ENCODE results near the gene FHIT. TPM values are rescaled to one million over a fixed set of nuclear protein-coding genes. Genes with fewer than 3 reads are reported as not detected.

Gene FHIT
- total and polyA plus RNA-seq, 2 experiments from 2014 or later: 9.7 to 16.2 TPM

DNA sequence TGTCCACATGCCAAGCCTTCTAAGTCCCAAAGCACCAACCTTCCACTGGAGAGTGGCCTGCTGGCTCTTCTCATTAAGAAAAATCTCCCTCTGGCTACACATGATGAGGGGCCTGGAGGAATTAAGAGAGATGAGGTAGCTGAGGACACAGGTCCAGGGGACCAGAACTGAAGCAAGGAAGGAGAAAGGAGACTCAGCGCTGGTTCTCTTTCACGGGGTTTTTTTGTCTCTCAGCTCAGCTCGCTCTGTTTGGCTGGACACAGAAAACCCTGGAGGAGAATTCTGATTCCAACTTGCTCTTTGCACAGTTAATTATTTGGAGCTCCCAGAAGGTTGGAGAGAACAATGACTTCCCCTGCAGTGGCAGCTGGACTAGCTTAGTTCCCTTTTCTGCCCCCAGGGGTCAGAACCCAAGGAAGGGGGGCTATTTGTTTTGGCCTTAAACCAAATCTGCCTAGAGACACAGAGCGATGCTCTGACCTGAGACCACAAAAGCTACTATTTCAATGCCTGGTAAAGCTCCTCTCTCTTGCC lies 507.6 kb downstream of the FHIT start:
- WGBS (ENCODE audit: low lambda C conversion rate, missing lambda C conversion rate): 65% methylated on average over 4 of the region's 4 CpGs
- H3K9me3 ChIP-seq (ENCODE audit: low read depth): no peaks in the 10 kb centered on the region
- H3K36me3 ChIP-seq (replicated peaks; ENCODE audit: insufficient read depth, low read depth): no peaks in the 10 kb centered on the region
- DNase-seq (ENCODE audit: low spot score): no peak
- H3K4me1 ChIP-seq (ENCODE audit: insufficient read depth): no peaks in the 10 kb centered on the region
- no peak overlapping the region for H3K4me2 ChIP-seq
- no peak overlapping the region for H3K27ac ChIP-seq
- H3K9me2 ChIP-seq (replicated peaks; ENCODE audit: insufficient read depth): no peaks in the 10 kb centered on the region
- TF ChIP-seq CTCF (IDR thresholded peaks at IDR 0.05; ENCODE audit: poor library complexity) (no peak), EZH2phosphoT487 (IDR thresholded peaks at IDR 0.05; ENCODE audit: low read depth, severe bottlenecking, unreplicated experiment) (no peak), EZH2 (IDR thresholded peaks at IDR 0.05; ENCODE audit: borderline replicate concordance) (no peak)
- H3K27me3 ChIP-seq: peaks cover 4% of the 10 kb centered on the region
- no peaks in the 10 kb centered on the region for H4K20me1 ChIP-seq (ENCODE audit: insufficient read depth, poor library complexity, severe bottlenecking)
- no peak overlapping the region for H2AFZ ChIP-seq
- H3K79me2 ChIP-seq: no peaks in the 10 kb centered on the region
- H3K4me3 ChIP-seq: no peak overlapping the region

DNA sequence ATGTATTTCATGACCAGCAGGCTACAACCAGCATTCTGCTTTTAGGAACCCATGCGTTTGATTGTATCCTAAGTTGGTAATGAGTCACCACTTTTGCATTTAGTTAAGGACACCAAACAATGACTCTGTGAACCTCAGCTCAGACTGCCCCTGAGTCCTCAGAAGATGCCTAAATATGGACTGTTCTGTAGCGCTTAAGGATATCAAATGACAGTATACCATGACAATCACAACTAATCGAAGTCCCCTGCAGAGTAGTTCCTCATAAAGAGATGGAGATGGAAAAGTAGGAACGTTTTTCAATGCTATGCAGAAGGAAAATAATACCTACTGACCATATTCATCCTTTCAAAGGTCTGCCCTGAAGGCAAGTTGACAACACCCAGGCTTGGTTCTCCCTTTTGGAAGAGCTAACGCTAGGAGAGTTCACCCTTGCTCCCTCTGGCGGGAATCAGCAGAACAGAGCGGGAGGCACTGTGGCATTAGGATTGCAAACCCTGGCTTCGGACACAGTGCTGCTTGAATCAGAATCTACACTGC lies 508.6 kb downstream of the FHIT start:
- Histone ChIP-seq H3K79me2 (no peaks in the 10 kb centered on the region), H4K20me1 (ENCODE audit: insufficient read depth, poor library complexity, severe bottlenecking) (no peaks in the 10 kb centered on the region), H3K9me2 (replicated peaks; ENCODE audit: insufficient read depth) (no peaks in the 10 kb centered on the region), H3K27me3 (peaks cover 4% of the 10 kb centered on the region), H3K4me3 (no peak overlapping the region), H3K4me2 (no peak overlapping the region), H3K9me3 (ENCODE audit: low read depth) (no peaks in the 10 kb centered on the region), H3K4me1 (ENCODE audit: insufficient read depth) (no peaks in the 10 kb centered on the region), H3K36me3 (replicated peaks; ENCODE audit: insufficient read depth, low read depth) (no peaks in the 10 kb centered on the region), H2AFZ (no peak overlapping the region), H3K27ac (no peak overlapping the region)
- 50% methylated on average over 8 of the region's 8 CpGs for WGBS (ENCODE audit: low lambda C conversion rate, missing lambda C conversion rate)
- peak; percentile 42 for DNase-seq (ENCODE audit: low spot score)
- TF ChIP-seq EZH2 (IDR thresholded peaks at IDR 0.05; ENCODE audit: borderline replicate concordance) (no peak), CTCF (IDR thresholded peaks at IDR 0.05; ENCODE audit: poor library complexity) (peak; percentile 48), EZH2phosphoT487 (IDR thresholded peaks at IDR 0.05; ENCODE audit: low read depth, severe bottlenecking, unreplicated experiment) (no peak)

DNA sequence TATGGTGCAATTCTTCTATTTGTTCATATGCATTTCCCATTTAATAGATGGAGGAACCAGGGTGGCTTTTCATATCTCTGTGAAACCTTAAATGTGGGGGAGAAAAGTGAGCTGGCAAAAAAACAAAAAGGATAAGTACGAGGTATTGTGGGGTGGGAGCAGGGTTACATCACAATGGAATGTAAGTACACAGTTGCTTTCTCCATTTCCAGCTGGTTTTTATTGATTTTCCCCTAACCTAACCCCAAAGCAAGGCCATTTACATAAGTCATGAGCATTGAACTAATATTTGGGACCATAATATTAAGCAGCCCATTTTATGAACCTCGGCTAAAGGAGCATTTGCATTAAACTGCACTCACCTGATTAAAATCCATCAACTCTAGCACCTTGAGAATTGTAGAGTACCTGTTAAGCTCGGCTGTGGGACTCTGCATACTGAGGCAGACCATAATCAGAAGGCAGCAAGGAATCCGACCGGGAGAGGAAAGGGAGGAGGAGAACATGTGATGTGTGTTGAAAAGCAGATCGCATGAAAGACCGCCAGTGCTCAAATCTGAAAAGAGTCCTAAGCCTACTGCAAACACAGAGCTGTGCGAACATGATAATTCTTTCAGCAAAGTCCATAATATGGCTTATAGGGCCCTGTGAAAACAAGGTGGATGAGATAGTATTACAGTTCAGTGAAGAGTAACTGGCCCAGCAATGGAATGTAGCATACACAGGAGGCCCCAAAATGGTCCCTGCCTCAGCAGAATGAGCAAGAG lies 513.4 kb downstream of the FHIT start:
- H3K79me2 ChIP-seq: no peaks in the 10 kb centered on the region
- H3K9me2 ChIP-seq (replicated peaks; ENCODE audit: insufficient read depth): no peaks in the 10 kb centered on the region
- peaks cover 4% of the 10 kb centered on the region for H3K27me3 ChIP-seq
- peak; percentile 8 for DNase-seq (ENCODE audit: low spot score)
- H3K4me3 ChIP-seq: no peak overlapping the region
- no peak overlapping the region for H3K27ac ChIP-seq
- H3K36me3 ChIP-seq (replicated peaks; ENCODE audit: insufficient read depth, low read depth): no peaks in the 10 kb centered on the region
- TF ChIP-seq EZH2phosphoT487 (IDR thresholded peaks at IDR 0.05; ENCODE audit: low read depth, severe bottlenecking, unreplicated experiment) (no peak), CTCF (IDR thresholded peaks at IDR 0.05; ENCODE audit: poor library complexity) (no peak), EZH2 (IDR thresholded peaks at IDR 0.05; ENCODE audit: borderline replicate concordance) (no peak)
- H3K9me3 ChIP-seq (ENCODE audit: low read depth): no peaks in the 10 kb centered on the region
- H3K4me2 ChIP-seq: no peak overlapping the region
- no peak overlapping the region for H2AFZ ChIP-seq
- 60% methylated on average over 8 of the region's 8 CpGs for WGBS (ENCODE audit: low lambda C conversion rate, missing lambda C conversion rate)
- no peaks in the 10 kb centered on the region for H3K4me1 ChIP-seq (ENCODE audit: insufficient read depth)
- no peaks in the 10 kb centered on the region for H4K20me1 ChIP-seq (ENCODE audit: insufficient read depth, poor library complexity, severe bottlenecking)

All from hepatocyte (in vitro differentiated cells).